ENCODE measurements around the gene MCAM.

DNA sequence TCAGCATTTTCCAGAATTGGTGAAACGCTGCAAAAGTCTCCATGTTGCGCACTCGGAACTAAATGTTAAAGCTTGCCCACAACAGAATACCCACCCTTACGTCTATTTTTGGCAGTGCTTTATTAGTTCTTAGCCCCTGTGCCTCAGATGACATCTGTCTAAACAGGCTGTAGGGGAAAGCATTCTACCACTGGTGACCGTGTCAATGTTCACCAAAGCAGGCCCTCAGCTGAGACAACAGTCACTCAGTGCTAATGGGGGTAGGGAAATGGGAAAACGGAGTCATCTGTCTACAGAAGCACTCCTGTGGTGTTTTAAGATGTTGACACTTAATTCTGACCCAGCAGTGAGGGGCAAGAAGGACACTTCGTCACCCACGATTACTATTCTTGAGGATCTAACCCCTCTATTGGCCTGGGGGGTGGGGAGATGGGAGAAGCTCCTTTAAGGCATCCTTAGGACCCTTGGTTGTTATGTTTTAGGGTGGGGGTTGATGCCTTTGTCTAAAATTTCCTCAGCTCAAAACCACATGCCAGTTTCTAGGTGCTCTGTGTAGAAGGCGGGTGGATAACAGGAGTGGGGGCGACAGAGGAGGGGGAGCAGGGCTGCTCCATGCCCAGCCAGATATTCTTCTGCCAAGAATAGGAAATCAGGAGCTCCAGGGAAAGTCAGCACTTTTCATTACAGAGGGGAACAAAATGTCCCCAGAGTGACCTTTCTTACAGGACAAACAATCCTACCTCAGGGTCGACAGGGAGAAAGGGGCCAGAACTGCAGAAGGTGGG, 45.2 kb upstream of the MCAM start:
- TF ChIP-seq, protein P1, sequence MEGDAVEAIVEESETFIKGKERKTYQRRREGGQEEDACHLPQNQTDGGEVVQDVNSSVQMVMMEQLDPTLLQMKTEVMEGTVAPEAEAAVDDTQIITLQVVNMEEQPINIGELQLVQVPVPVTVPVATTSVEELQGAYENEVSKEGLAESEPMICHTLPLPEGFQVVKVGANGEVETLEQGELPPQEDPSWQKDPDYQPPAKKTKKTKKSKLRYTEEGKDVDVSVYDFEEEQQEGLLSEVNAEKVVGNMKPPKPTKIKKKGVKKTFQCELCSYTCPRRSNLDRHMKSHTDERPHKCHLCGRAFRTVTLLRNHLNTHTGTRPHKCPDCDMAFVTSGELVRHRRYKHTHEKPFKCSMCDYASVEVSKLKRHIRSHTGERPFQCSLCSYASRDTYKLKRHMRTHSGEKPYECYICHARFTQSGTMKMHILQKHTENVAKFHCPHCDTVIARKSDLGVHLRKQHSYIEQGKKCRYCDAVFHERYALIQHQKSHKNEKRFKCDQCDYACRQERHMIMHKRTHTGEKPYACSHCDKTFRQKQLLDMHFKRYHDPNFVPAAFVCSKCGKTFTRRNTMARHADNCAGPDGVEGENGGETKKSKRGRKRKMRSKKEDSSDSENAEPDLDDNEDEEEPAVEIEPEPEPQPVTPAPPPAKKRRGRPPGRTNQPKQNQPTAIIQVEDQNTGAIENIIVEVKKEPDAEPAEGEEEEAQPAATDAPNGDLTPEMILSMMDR (conservative IDR thresholded peaks at IDR 0.05; ENCODE audit: low read length) = no peak
- TF ChIP-seq EZH2phosphoT487 (IDR thresholded peaks at IDR 0.05; ENCODE audit: borderline replicate concordance, low read depth, low read length) = no peak

Data from OCI-LY7 (cell line).